ENCODE results near the gene NEBL.

Gene NEBL

GRCh38 chr10:20776384-20777118, 120.6 kb downstream of the NEBL start:
- DNase-seq: no peak

DNA sequence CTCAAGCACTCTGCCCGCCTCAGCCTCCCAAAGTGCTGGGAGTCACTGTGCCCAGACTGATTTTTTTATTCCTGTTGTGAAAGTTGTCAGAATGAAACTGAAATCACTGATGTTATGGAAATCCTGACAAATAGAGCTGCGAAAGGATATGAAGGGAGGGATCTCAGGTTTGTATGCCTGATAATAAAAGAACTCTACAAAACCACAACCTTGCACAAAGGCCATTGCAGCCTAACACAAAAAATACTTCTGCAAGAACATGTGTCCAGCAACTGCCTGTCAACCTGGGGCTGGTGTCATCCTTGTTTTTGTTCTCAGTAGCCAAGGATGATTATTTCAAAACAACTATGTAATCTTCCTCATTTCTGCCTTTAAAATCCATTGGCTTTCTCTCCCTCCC, 126.1 kb downstream of the NEBL start:
- DNase-seq: no peak

- DNase-seq: no peak
Measured at GRCh38 chr10:20769481-20769880, 127.6 kb downstream of the NEBL start.

- no peak for DNase-seq
Measured at GRCh38 chr10:20768843-20769242, 128.3 kb downstream of the NEBL start.

DNA sequence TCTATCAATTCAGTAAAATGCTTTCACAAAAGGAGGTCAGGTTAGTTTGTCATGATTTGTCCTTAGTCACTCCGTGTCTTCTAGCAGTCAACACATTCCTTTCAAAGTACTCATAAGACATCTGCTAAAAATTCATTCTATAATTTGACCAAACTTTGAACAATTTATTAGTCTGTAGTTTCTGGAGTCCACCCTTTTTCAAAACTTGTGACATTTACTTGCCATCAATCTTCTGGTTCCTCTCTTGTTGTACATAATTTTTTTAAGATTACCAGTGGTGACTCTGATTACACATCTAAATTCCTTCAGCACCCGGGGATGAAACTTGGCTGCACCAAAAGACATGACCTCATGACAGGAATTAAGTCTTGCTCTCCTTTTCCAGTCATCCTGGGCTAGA, 130.1 kb downstream of the NEBL start:
- no peak for DNase-seq

DNA sequence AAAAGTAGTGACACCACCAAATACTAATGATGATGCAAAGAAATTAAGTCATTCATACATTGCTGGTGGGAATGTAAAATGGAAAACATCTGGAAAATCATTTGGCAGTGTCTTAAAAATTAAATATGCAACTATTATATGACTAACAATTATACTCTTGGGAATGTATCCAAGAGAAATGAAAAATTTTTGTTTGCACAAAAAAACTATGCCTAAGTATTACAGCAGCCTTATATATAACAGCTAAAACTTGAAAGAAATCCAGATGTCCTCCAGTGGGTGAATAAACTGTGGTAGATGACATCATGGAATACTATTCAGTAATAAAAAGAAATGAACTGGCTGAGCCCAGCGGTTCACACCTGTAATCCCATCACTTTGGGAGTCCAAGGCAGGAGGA, 132.0 kb downstream of the NEBL start:
- DNase-seq: no peak

- no peak for DNase-seq
Measured at GRCh38 chr10:20760460-20760859, 136.7 kb downstream of the NEBL start.

DNA sequence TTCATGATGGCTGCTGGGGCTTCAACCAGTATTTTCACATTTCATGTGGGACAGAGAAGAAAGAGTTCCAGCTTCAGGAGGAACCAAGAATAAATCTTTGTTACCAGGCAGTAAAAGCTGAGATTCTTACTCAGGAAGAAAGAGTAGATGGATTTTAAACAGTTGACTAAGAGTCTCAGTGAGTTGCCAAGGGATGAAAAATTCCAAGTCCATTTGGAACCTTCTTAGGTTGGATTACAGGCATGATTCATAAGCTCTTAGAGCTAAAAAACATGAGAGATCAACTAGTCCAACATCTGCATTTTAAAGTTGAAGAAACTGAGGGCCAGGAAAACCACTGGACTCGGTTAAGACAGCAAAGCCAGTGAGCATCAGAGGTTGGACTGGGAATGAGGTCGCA, 148.6 kb downstream of the NEBL start:
- DNase-seq: no peak

GRCh38 chr10:20747782-20748181, 149.3 kb downstream of the NEBL start:
- no peak for DNase-seq

- no peak for DNase-seq
Measured at GRCh38 chr10:20746856-20747255, 150.3 kb downstream of the NEBL start.

- no peak for DNase-seq
Measured at GRCh38 chr10:20745556-20746375, 151.3 kb downstream of the NEBL start.

- no peak for DNase-seq
Measured at GRCh38 chr10:20744821-20745220, 152.3 kb downstream of the NEBL start.

GRCh38 chr10:20743942-20744341, 153.2 kb downstream of the NEBL start:
- no peak for DNase-seq

GRCh38 chr10:20742737-20743541, 154.2 kb downstream of the NEBL start:
- no peak for DNase-seq

DNA sequence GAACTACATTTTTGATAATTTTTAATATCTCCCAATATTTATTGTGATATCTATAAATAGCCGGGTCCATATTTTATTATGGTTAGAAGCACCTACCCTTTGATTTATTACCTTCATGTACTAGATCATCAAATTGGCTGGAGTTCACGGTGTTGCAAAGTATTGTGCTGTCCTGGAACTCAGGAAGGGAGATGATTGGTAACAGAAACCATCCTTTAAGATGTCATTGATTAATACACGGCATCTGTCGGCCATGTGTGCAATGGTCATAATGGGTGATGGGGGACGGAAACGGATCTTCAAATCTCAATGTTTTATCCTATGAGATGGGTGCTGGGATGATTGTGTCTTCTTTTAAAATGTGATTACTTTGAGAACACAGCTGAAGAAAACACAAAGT, 157.0 kb downstream of the NEBL start:
- DNase-seq: no peak

DNA sequence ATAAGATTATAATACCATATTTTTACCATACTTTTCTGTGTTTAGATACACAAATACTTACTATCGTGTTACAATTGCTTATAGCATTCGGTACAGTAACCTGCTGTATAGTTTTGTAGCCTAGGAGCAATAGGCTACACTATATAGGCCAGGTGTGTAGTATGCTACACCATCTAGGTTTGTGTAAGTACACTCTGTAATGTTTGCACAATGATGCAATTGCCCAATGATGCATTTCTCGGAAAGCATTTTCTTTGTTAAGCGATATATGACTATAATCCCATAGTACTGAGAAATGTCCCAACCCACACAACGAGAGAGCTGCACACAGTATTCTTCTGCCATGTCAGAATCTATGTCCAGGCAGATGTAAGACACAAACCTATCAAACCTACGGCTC, 160.0 kb downstream of the NEBL start:
- DNase-seq: no peak
